Common myeloid progenitor, CD34-positive (primary cell): Measurements from ENCODE around the gene CHST15.
A peak's percentile ranks its signal among the peaks of the same experiment; 100 is the strongest.

Source experiments
- CTCF ChIA-PET: fragments of 350-600 bp; sonication (Branson Sonifier 250); formaldehyde crosslinking; loops from one replicate; lab custom pipeline; 2021; ENCODE audit warnings: antibody characterized with exemption; lab: Charles Lee
- POLR2A ChIA-PET: fragments of 350-600 bp; sonication (Branson Sonifier 250); formaldehyde crosslinking; loops from one replicate; lab custom pipeline; 2021; ENCODE audit warnings: antibody characterized with exemption; lab: Charles Lee
- DNase-seq, 3 donors: peaks; one replicate each; pipeline versions ENCODE4 v3.0.0 to v3.0.0-alpha.2; 2013
- H3K27ac ChIP-seq, 2 experiments: 1 replicate in 1 of 2; 2 replicates in 1 of 2; pipeline ENCODE4 v1.7.0; 2013; ENCODE audit warnings: inconsistent platforms in 2 of 2, low read length in 2 of 2, mild to moderate bottlenecking in 2 of 2, low read depth in 1 of 2, moderate library complexity in 1 of 2; ENCODE audit not compliant: severe bottlenecking in 2 of 2, insufficient read depth in 1 of 2, poor library complexity in 1 of 2
- H3K27me3 ChIP-seq, 5 experiments: replicated peaks in 2 of 5; 1 replicate in 3 of 5; 2 replicates in 2 of 5; pipeline versions ENCODE4 v1.6.1 to v1.7.0; 2013; ENCODE audit warnings: low read length in 4 of 5, mild to moderate bottlenecking in 2 of 5, moderate library complexity in 2 of 5, inconsistent platforms in 1 of 5; ENCODE audit not compliant: insufficient read depth in 5 of 5, control insufficient read depth in 4 of 5
- H3K36me3 ChIP-seq, 4 experiments: 1 replicate in 2 of 4; 2 replicates in 2 of 4; pipeline versions ENCODE4 v1.6.1 to v1.7.0; 2013; ENCODE audit warnings: low read length in 3 of 4, control low read depth in 1 of 4, mild to moderate bottlenecking in 1 of 4; ENCODE audit not compliant: control insufficient read depth in 4 of 4, insufficient read depth in 4 of 4
- H3K4me1 ChIP-seq, 4 experiments: 1 replicate in 3 of 4; 2 replicates in 1 of 4; pipeline versions ENCODE4 v1.6.1 to v1.7.1; 2013; ENCODE audit warnings: low read length in 3 of 4, mild to moderate bottlenecking in 3 of 4, control low read depth in 1 of 4, inconsistent platforms in 1 of 4, moderate library complexity in 1 of 4; ENCODE audit not compliant: control insufficient read depth in 4 of 4, insufficient read depth in 4 of 4; ENCODE audit errors: control extremely low read depth in 1 of 4
- H3K4me3 ChIP-seq, 7 experiments: 1 replicate in 4 of 7; 2 replicates in 3 of 7; pipeline versions ENCODE4 v1.5.1 to v1.7.0; 2013; ENCODE audit warnings: mild to moderate bottlenecking in 7 of 7, low read length in 6 of 7, moderate library complexity in 6 of 7, inconsistent platforms in 2 of 7, low read depth in 2 of 7, control low read depth in 1 of 7; ENCODE audit not compliant: insufficient read depth in 4 of 7, control insufficient read depth in 1 of 7; ENCODE audit errors: extremely low read depth in 1 of 7
- H3K9me3 ChIP-seq, 5 experiments: 1 replicate in 4 of 5; 2 replicates in 1 of 5; pipeline versions ENCODE4 v1.6.1 to v1.7.1; 2013; ENCODE audit warnings: low read length in 4 of 5, mild to moderate bottlenecking in 2 of 5, inconsistent platforms in 1 of 5, low read depth in 1 of 5, moderate library complexity in 1 of 5; ENCODE audit not compliant: control insufficient read depth in 4 of 5, insufficient read depth in 2 of 5; ENCODE audit errors: control extremely low read depth in 1 of 5
- WGBS: methylation state at CpG from one replicate; pipeline ENCODE4 v1.1.5; 2013; ENCODE audit not compliant: insufficient coverage; 5-methylcytosine and 5-hydroxymethylcytosine counted together

CHST15 gene

DNA sequence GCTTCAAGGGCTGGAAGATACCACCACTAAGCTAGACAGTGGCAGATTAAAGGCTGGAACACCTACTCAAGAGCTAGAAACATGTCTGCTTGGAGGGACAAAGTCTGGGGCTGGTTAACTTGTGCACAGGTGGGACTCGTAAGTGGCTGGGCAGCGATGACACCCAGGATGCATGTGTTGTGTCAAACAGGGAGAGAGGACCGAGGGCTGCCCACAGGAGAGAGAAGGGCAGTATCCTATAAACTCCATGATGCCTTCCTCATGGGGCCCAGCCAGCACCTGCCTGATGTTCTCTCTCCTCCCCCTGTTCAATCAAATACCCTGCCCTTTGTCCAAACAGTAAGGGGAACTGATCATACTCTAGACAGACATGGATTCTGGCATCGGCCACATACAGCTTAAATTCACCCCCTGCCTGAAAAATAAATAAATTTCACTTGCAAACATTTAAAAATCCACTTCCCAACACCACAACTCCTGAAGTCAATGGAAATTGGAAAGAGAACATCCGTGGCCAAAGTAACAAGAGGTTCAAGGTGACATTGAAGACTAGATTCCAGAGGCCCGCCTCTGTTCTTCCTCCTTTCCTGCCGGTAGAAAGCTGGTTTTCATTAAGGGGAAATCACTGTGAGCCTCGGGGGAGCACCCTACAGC, 50.6 kb downstream of the CHST15 start:
- Histone ChIP-seq H3K27ac (no peak overlapping the region), H3K4me3 (no peak overlapping the region), H3K9me3 (peaks cover 0 to 12% (median 0%) of the 10 kb centered on the region in 5 experiments), H3K27me3 (peaks cover 0 to 6% (median 0%) of the 10 kb centered on the region in 5 experiments), H3K36me3 (no peaks in the 10 kb centered on the region), H3K4me1 (peaks cover 6 to 14% (median 6%) of the 10 kb centered on the region in 4 experiments)
- POLR2A ChIA-PET: no interaction called here
- CTCF ChIA-PET: interaction anchor here (1.6 kb wide), 1 partner anchor 346 kb away, joined by 4 read pairs; no protein-coding TSS in a partner anchor
- 68% methylated on average over 7 of the region's 8 CpGs for WGBS
- no peak for DNase-seq

GRCh38 chr10:124041675-124042445, 51.5 kb downstream of the CHST15 start:
- Histone ChIP-seq H3K4me1 (peaks cover 6 to 14% (median 7%) of the 10 kb centered on the region in 4 experiments), H3K4me3 (no peak overlapping the region), H3K36me3 (no peaks in the 10 kb centered on the region), H3K27ac (no peak overlapping the region), H3K27me3 (peaks cover 0 to 6% (median 0%) of the 10 kb centered on the region in 5 experiments), H3K9me3 (peaks cover 0 to 10% (median 0%) of the 10 kb centered on the region in 5 experiments)
- DNase-seq: no peak
- ChIA-PET POLR2A (interaction anchor here (1.1 kb wide), 1 partner anchor 12 kb away, joined by 3 read pairs; no protein-coding TSS in a partner anchor), CTCF (no interaction called here)
- 96% methylated on average over 11 of the region's 11 CpGs for WGBS

- CTCF ChIA-PET: interaction anchor here (1.7 kb wide), 1 partner anchor 14 kb away, joined by 4 read pairs; no protein-coding TSS in a partner anchor
- H3K27me3 ChIP-seq: peaks cover 0 to 6% (median 0%) of the 10 kb centered on the region in 5 experiments
- peak in 2 of 3 donors; percentile 38 to 45 for DNase-seq
- peaks cover 14 to 25% (median 16%) of the 10 kb centered on the region in 4 experiments for H3K4me1 ChIP-seq
- 32% methylated on average over 3 of the region's 7 CpGs for WGBS
- no peak overlapping the region for H3K27ac ChIP-seq
- no peaks in the 10 kb centered on the region for H3K9me3 ChIP-seq
- POLR2A ChIA-PET: no interaction called here
- H3K36me3 ChIP-seq: no peaks in the 10 kb centered on the region
- H3K4me3 ChIP-seq: no peak overlapping the region
Observed at GRCh38 chr10:124040451-124041188, 52.8 kb downstream of the CHST15 start.

DNA sequence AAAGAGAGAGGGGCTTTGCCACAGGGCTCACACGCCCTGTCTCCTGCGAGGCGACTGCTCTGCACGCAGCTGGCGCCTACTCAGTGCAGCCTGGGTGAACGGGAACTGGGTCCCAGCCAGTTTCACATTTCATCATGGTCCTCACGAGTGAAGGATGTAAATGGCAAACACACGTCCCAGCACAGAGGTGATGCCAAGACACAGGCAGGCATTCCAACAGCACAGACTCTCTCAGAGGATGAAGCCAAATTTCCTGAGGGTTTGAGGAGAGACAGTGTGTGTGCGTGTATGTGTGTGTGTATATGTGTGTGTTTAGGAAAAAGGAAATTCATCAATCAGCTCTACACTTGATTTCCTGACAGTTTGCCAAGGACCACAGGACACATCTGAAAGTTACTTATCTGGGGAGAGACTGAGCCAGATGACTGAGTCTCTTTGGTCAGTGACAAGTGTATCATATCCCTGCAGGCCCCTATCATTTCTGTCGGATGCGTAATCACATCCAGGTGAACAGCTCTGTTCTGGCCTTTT, 53.9 kb downstream of the CHST15 start:
- no peaks in the 10 kb centered on the region for H3K36me3 ChIP-seq
- CTCF ChIA-PET: interaction anchor here (0.7 to 1.7 kb wide), 5 partner anchors 12 to 52 kb away, joined by 3 to 4 read pairs (median 4); no protein-coding TSS in a partner anchor
- POLR2A ChIA-PET: no interaction called here
- no peak overlapping the region for H3K4me3 ChIP-seq
- H3K4me1 ChIP-seq: peaks cover 14 to 31% (median 20%) of the 10 kb centered on the region in 4 experiments
- no peaks in the 10 kb centered on the region for H3K9me3 ChIP-seq
- DNase-seq: peak in 1 of 3 donors; percentile 13
- H3K27ac ChIP-seq: no peak overlapping the region
- WGBS: 45% methylated on average over 10 of the region's 11 CpGs
- peaks cover 0 to 3% (median 0%) of the 10 kb centered on the region in 5 experiments for H3K27me3 ChIP-seq

- Histone ChIP-seq H3K9me3 (no peaks in the 10 kb centered on the region), H3K27ac (no peak overlapping the region), H3K36me3 (no peaks in the 10 kb centered on the region), H3K27me3 (peaks cover 0 to 8% (median 0%) of the 10 kb centered on the region in 5 experiments), H3K4me1 (peaks cover 14 to 31% (median 20%) of the 10 kb centered on the region in 4 experiments), H3K4me3 (no peak overlapping the region)
- no peak for DNase-seq
- WGBS: 100% methylated on average over 5 of the region's 8 CpGs
- POLR2A ChIA-PET: no interaction called here
- CTCF ChIA-PET: interaction anchor here (0.6 to 0.9 kb wide), 2 partner anchors 11 to 72 kb away, joined by 3 to 4 read pairs; no protein-coding TSS in a partner anchor
Observed at GRCh38 chr10:124037784-124038183, 55.6 kb downstream of the CHST15 start.

DNA sequence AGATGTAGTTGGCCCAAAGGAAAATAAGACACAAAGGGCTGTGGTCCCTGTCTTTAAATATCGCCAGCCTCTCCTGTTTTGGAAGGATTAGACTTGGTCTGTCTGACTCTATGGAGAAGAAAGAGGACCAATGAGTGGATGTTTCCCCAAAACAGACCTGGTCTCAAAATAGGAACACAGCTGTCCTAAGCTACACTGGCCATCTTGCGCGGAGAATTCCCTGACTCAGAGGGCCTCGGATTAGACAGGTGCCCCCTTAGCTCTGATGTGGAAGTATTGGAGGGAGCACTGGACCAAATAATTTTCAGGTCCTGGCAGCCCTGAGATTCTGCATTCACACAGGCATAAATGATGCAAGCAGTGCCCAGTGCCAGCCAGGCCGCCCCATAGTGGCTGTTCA, 56.1 kb downstream of the CHST15 start:
- Histone ChIP-seq H3K27me3 (peaks cover 0 to 6% (median 0%) of the 10 kb centered on the region in 5 experiments), H3K4me1 (peaks cover 14 to 31% (median 20%) of the 10 kb centered on the region in 4 experiments), H3K27ac (no peak overlapping the region), H3K9me3 (no peaks in the 10 kb centered on the region), H3K4me3 (no peak overlapping the region), H3K36me3 (no peaks in the 10 kb centered on the region)
- POLR2A ChIA-PET: no interaction called here
- WGBS: 100% methylated on average over 5 of the region's 5 CpGs
- no peak for DNase-seq
- CTCF ChIA-PET: interaction anchor here (0.6 to 1.1 kb wide), 4 partner anchors 9 to 73 kb away, joined by 3 to 5 read pairs (median 4); no protein-coding TSS in a partner anchor
